ENCODE measurements around the gene DNAH14.
A peak's percentile ranks its signal among the peaks of the same experiment; 100 is the strongest.
"Not testable (repeated sequence)": the region's sequence is repeated elsewhere in the genome, so short reads cannot be mapped to it uniquely, and the experiment has no call there.

DNAH14 gene

DNA sequence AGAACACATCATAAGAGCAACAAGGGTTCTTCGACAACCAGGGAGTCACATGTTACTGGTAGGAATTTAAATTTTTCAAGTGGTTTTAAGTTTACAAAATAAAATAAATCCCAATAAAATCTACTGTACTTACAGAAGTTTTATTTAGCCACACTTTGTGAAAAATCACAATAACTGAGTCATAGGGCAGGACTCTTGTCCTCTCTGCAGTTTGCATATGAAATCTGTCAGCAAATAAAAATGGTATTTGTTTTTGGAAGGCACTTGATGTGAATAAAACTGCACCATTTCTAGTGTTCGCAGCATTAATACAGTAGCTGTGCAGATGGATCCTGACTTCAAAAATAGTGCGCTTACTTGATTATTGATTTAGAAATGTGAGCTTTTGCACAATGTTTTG is 348.0 kb downstream of the DNAH14 start:
- no peak for DNase-seq

DNA sequence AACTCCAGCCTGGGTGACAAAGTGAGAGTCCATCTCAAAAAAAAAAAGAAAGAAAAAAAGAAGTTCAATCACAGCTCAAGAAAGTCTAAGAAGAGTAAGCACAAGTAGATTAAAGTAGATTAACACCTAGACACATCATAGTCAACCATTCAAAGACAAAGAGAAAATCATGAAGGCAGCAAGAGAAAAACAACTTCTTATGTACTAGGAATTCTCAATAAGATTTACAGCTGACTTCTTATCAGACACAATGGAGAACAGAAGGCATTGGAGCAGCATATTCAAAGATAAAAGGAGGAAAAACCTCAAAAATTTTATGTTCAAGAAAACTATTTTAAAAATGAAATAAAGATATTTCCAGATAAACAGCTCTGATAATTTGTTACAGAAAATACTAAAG is 351.1 kb downstream of the DNAH14 start:
- DNase-seq: no peak

DNA sequence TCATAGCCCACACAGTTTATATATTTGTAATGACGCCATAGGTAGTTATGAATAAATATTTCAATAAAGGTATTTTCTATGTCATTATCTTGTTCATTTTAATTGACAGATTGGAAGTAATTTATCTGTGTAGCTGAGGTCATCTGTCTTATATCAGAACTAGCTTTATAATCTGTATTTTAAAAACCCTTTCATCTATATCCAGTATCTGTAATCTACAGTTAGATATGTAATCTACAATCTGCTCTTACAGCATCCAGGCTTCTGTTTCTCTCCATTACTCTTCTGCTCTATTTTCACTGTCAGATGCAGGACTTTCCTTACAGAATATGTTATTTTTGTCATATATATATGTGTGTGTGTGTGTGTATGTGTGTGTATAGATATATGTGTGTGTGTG is 360.8 kb downstream of the DNAH14 start:
- no peak for DNase-seq

DNA sequence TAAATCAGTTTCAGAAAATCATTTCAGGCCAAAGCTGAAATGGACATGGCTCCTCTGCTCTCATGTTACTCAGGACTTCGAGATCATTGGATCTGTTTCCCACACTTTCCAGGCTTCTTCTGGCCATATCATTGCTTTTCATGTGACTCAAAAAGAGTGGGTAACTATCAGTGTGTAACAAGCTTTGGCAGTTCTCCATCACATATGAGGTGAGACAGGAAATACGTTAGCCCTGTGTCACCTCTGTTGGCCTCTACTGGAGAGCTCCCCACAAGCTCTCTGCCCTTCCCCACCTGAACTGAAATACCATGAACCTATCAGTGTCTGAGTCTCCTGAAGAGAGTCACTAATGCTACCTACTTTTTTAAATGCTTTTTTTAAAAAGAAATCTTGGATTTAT is 370.1 kb downstream of the DNAH14 start:
- no peak for DNase-seq

DNA sequence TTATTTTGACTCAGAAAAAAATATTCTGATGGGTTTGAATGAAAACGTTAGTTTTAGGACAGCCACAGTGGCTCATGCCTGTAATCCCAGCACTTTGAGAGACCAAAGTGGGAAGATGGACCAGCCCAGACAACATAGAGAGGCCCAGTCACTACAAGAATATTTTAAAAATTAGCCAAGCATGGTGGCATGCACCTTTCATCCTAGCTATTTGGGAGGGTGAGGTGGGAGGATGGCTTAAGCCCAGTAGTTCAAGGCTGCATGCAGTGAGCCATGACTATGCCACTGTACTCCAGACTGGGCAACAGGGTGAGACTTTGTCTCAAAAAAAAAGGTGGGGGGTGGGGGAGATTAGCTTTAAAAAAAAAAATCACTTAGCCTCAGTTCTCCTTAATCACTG is 370.9 kb downstream of the DNAH14 start:
- DNase-seq: no peak

DNA sequence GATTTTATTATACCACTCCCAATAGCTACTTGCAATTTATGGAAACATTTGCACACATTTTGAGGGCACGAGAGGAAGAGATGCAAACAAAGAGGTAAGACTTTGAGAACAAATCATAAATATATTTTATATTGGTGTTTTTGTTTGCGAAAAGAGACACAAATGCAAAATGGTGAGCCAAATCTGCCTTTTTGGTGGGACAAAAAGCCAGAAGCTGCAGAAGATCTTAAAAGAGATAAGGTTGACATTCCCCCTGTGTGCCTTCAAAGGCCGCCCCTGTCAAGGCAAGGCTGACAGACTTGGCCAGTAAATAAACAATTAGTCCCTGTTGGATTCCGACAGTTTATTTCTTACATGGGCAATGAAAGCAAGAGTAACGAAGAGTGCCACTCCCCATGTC is 375.5 kb downstream of the DNAH14 start:
- no peak for DNase-seq

DNA sequence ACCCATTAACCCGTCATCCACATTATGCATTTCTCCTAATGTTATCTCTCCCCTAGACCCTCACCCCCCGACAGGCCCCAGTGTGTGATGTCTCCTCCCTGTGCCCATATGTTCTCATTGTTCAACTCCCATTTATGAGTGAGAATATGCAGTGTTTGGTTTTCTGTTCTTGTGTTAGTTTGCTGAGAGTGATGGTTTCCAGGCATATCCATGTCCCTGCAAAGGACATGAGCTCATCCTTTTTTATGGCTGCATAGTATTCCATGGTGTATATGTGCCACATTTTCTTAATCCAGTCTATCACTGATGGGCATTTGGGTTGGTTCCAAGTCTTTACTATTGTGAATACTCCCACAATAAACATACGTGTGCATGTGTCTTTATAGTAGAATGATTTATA is 381.1 kb downstream of the DNAH14 start:
- DNase-seq: not testable (repeated sequence)

DNA sequence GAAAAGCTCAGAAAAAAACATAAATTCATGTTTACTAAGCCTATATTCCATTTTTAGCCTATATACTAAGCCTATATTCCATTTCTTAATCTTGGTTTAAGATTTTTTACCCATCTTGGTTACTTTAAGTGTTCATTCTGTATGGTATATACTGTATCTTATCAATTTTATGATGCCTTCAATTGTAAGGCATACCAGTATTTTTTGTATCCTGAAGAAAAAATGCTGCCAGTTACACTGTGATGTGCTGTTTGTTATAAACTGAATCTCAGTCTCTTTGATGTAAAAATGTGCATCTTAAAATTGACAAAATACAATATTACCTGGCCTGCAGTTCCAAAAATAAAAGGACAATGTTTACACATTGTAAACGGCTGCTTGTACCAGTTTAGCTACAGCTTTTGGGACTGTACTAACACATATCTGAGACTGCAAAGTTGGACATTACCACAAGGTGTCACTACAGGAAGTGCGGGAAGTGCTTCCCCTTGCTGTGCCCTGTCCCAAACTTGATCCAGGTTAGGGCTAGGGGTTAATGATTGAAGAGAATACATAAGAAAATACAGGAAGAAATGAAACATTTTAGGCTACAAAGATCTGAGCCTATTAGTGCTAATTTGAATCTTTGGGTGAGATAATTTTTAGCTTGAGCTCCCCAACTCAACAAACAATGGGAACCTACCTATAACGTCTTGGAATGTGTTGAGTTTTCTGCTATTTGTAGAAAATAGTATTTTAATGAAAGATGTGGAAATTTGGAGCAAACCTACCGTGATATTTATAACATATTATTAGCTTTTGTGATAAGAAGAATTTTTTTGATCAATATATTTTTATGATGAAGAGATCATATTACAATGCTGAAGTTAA is 389.5 kb downstream of the DNAH14 start:
- DNase-seq: peak; percentile 3

DNA sequence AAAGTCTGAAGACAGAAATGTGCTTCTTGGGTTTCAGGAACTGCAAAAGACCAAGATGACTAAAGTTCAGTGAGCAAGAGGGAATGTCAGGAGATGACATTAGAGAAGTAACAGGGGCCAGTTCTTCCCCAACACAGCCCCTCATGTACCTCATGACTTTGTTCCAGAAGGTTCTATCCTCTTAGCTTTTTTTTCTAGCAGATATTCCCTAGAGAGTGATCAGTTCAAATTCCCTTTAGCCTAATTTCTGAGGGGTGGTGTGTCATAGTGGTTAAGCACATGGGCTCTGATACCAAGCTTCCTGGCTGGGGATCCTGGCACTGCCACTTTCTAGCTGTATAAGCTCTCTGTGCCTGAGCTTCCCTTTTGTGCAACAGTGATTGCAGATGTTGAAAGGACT is 390.4 kb downstream of the DNAH14 start:
- no peak for DNase-seq

DNA sequence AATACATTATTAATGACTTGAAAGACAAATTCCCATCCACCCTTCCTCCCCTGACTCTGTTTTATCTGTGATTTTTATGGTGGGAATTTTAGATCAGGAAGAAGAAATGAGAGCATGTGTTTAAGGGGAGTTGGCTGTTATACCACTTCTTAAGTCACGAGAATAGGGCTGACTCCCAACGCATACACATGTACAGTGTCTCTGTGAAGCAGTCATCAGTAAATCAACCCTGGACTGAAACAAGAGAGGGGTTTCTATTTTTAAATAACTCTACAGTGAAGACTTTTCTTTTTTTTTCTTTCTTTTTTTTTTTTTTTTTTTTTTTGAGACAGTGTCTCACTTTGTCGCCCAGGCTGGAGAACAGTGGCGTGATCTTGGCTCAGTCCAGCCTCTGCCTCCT is 392.3 kb downstream of the DNAH14 start:
- no peak for DNase-seq

DNA sequence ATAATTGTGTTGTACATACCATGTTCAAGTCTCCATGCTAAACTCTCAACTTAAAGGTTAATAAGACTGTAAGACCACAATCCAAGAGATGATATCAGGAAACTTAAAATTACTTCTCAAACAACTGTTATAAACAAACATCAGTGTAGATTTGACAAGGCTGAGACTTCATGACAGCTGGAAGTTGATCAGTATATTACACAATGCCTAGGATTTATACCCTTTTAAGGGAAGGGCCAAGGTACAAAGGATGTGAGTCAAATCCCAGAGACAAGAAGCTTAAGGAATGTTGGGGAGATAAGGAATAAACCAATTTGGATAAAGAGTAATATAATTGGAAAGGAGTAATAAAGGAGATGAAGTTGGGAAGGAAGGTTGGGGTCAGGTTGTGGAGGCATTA is 399.6 kb downstream of the DNAH14 start:
- no peak for DNase-seq

DNA sequence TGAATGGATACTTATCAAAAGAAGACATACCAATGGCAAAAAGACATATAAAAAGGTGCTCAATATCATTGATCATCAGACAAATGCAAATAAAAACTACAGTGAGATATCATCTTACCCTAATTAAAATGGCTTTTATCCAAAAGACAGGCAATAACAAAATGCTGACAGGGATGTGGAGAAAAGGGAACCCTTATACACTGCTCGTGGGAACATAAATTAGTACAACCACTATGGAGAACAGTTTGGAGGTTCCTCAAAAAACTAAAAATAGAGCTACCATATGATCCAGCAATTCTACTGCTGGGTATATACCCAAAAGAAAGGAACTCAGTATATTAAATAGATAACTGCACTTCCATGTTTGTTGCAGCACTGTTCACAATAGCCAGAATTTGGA is 400.5 kb downstream of the DNAH14 start:
- DNase-seq: not testable (repeated sequence)

DNA sequence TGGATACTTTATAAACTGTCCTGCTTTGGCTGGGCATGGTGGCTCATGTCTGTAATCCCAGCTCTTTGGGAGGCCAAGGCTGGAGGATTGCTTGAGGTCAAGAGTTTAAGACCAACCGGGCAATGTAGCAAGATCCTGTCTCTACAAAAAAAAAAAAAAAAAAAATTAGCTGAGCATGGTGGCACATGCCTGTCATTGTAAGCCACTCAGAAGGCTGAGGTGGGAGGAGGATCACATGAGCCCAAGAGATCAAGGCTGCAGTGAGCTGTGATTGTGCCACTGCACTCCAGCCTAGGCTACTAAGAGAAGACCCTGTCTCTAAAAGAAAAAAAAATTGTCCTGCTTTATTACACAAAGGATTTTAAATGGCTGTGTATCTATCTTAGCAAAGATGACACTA is 403.2 kb downstream of the DNAH14 start:
- DNase-seq: no peak

DNA sequence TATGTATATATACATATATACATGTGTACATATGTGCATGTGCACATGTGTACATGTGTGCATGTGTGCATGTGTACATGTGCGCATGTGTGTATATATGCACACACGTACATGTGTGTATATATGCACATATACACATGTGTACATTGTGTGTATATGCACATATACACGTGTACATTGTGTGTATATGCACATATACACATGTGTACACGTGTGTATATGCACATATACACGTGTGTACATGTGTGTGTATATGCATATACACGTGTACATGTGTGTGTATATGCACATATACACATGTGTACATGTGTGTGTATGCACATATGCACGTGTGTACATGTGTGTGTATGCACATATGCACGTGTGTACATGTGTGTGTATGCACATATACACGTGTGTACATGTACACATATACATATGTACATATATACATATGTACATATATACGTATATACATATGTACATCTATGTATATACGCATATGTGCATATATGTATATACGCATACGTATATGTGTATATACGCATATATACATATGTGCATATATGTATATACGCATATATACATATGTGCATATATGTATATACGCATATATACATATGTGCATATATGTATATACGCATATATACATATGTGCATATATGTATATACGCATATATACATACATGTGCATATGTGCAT is 405.8 kb downstream of the DNAH14 start:
- not testable (repeated sequence) for DNase-seq

DNA sequence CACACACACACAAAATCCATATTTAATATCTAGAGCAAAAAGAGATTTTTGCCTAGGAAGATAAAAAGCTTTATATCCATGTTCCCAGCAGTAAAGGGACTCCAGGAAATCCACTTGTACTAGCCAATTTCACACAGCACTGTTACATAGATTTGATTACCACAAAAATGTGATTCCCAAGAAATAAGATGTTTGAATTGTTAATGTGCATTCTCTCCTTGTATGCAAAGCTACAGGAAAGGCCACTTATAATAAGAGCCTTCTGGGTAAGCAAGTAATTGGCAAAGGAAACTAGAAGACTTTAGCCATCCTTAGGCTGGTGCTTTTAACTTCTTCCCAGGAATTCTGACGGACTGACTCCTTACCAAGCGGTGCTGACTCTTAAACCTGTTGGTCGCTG is 409.1 kb downstream of the DNAH14 start:
- no peak for DNase-seq

DNA sequence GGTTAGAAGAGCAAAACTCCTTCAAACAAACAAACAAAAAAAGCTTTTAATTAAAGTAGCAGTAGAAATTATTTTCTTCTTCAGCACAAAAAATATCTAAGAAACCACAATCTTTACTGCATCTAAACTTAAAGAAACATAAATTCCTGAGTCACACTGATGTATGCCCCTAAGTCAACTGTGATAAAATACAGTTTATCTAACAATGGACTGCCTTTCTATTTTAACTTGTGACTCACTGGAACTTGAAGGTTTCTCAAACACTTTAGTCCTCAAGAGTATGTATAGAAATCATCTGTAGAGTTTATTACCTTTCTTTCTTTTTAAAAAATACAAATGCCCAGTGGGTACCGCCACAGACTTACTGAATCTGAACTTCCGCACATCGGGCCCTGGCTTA is 412.2 kb downstream of the DNAH14 start:
- DNase-seq: no peak

DNA sequence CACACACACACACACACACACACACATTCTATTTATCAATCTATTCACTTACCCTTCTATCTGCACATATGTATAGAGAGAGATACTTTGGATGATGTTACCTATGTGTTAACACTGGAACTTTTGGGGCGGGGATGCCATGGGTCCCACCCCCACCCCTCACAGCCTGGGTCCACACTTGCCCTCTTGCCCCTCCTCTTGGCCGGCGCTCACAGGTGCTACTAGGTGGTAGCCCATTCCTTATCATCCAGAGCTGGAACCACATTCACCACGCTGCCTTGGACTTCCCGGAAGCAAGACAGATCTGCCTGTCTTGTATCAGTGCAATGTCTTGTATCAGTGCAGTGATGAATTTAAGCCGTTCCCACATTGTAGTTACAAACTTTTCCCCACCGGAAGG is 413.2 kb downstream of the DNAH14 start:
- no peak for DNase-seq

DNA sequence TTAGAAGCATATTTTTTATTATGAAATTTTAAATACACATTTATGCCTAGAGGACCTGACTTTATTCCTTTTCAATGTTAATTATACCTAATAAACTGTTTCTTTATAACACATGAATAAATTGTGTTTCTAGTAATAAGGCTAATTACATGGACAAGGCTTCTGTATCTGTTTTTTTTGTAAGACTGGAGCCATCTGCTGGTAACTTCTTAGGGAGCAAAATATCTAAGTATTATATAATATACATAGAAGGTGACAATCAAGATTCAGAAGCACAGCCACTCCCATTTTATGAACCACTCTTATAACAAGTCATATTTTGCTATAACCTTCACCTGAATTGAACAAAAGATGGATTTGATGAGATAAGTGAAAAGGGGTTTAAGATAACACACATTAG is 414.1 kb downstream of the DNAH14 start:
- no peak for DNase-seq

DNA sequence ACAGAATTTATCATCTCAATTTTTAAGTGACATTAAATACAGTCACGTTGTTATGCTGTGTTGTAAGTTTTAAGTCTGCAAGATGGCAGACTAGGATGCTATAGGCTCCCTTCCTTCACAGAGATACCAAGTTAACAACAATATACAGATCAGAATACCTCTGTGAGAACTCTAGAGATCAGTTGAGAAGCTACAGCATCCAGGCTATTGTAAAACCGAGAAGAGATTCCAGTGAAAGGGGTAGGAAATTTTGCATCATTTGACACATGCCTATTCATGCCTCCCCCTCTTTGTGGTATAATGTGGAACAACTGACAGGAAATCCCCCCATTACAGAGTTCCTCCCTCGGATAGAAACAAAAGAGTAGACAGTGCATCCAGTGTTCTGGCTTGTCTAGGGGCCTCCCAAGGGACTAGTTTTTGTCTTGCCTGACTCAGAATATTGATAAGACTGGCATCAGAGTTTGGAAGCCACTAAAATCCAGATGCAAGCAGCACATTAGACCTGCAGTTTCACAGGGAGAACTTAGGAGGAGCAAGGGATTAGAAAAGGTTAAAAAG is 417.7 kb downstream of the DNAH14 start:
- DNase-seq: no peak

DNA sequence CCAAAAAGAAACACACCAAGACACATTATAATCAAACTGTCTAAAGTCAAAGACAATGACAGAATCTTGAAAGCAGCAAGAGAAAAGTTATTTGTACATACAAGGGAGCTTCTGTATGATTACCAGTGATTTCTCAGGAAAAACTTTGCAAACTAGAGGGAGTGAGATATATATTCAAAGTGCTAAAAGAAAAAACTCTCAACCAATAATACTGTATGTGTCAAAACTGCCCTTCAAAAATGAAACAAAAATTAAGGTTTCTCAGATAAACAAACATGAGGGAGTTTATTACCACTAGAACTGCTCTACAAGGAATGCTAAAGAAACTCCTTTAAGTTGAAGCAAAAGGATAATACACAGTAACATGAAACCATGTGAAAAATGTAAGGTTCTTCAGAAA is 418.9 kb downstream of the DNAH14 start:
- DNase-seq: no peak

DNA sequence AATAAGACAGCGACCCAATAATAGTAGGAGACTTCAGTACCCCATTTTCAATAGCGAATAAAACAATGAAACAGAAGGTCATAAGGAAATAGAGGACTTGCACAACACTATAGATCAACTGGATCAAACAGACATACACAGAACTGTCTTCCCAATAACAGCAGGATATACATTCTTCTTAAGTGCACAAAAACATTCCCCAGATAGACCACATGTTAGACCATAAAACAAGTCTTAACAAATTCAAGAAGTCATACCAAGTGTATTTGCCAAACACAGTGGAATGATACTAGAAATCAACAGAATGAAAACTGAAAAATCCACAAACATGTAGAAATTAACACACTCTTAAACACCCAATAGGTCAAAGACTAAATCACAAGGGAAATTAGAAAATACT is 420.4 kb downstream of the DNAH14 start:
- no peak for DNase-seq

DNA sequence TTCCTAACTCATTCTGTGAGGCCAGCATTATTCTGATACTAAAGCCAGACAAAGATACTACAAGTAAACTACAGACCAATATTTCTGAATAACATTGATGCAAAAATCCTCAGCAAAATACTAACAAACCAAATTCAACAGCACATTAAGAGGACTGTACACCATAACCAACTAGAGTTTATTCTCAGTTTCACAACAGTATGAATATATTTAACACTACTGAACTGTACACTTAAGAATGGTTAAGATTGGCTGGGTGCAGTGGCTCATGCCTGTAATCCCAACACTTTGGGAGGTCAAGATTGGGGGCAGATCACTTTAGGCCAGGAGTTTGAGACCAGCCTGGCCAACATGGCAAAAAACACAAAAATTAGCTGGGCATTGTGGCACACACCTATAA is 421.4 kb downstream of the DNAH14 start:
- DNase-seq: no peak

DNA sequence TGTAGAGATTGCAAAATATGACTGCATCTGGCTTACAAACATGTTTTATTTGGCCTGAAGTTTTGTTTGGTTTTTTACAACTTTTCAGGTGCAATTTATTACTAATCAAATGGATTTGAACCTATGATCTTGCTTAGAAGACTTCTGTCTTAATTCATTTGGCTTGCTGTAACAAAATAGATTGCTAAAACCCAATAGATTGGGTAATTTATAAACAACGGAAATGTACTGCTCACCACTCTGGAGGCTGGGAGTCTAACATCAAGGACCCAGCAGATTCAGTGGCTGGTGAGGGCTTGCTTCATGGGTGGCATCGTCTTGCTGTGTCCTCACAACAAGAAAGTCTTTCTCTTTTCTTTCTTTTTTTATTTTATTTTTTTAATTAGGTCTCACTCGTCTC is 425.4 kb downstream of the DNAH14 start:
- DNase-seq: no peak

DNA sequence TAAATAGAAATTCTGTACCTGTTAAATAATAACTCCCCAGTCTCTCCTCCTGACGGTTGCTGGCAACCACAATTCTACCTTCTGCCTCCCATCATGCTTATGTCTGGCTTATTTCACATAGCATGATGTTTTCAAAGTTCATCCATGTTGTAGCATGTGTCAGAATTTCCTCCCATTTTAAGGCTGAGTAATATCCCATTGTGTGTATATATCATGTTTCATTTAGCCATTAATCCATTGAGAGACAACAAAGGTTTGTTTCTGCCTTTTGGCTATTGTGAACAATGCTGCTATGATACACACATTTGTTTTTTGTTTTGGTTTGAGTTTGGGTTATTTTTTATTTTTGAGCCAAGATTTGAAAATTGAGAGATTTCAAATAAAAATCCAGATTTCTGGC is 426.4 kb downstream of the DNAH14 start:
- no peak for DNase-seq
